ENCODE data around the gene TMEM203. TPM values are rescaled to one million over a fixed set of nuclear protein-coding genes. Genes with fewer than 3 reads are reported as not detected.
A peak's percentile ranks its signal among the peaks of the same experiment; 100 is the strongest.

TMEM203 gene
- total and polyA plus RNA-seq, 2 of the 13 experiments (the other 11 are each of a cell fraction or from before 2014, with no cell fraction given), result 23.4 to 36.7 TPM

DNA sequence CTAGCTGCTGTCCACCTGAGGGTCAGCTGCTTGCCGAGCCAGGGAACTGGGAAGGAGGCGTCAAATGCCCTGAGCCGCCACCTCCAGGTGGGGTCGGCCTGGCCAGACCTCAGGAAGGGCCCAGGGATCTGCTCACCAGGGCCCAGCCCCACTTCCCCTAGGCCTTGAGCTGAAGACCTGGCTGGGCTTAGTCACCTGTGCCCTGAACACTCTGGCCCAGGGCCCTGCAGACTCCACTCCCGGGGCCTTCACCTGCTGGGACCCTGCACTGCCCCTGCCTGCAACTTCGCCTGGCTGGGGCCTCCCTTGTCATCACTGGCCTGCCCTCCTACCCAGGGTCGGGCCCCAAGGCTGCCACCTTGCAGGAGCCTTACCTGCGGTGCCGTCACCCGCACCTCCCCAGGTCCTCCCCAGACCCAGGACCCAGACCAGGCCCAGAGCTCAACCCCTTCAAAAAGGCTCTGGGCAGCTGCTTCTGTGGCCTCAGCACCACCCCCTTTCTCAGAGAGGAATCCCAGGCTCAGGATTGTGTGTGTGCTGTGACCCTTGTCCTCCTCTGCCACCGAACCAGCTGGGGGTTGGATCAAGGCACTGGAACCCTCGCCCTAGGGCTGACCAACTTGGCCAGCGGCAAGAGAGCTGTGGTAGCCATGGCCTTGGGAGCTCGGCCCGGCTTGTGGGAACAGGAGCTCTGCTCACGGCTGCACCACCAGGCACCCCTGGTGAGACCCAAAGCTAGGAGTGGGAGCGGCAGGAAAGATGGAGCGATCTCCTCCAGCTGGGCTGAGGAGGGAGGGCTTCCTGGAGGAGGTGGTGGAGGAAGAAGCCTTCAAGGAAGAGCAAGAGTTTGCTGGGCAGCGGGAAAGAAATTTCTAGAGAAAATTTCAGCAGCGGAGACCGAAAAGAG lies 48.5 kb upstream of the TMEM203 start (continued):
- TF ChIP-seq EEA1 (CRISPR knock-in tag; IDR thresholded peaks at IDR 0.05; ENCODE audit: borderline replicate concordance) (0 out of 2 replicates have a peak, but pooled peaks have one; percentile 20), ZNF121 (CRISPR knock-in tag; IDR thresholded peaks at IDR 0.05) (peak; percentile 68), HDAC1 (CRISPR knock-in tag; IDR thresholded peaks at IDR 0.05) (no peak; the same call in 1 of the 2 replicates), ZFX (CRISPR knock-in tag; IDR thresholded peaks at IDR 0.05; ENCODE audit: low read depth) (peak; percentile 78), HDAC6 (IDR thresholded peaks at IDR 0.05; ENCODE audit: low read depth, low read length) (no peak), PTBP1 (IDR thresholded peaks at IDR 0.05; ENCODE audit: low read depth, low read length, poor library complexity, severe bottlenecking) (no peak), HNF4A (CRISPR knock-in tag; IDR thresholded peaks at IDR 0.05) (peak; percentile 57), ZNF326 (CRISPR knock-in tag; IDR thresholded peaks at IDR 0.05; ENCODE audit: borderline replicate concordance) (no peak), YEATS2 (CRISPR knock-in tag; IDR thresholded peaks at IDR 0.05; ENCODE audit: borderline replicate concordance) (peak; percentile 40; the same call in 1 of the 2 replicates), EHMT2 (IDR thresholded peaks at IDR 0.05; ENCODE audit: borderline replicate concordance, low read depth, low read length) (no peak), PAWR (CRISPR knock-in tag; IDR thresholded peaks at IDR 0.05; ENCODE audit: borderline replicate concordance) (0 out of 2 replicates have a peak, but pooled peaks have one; percentile 68), ETV5 (CRISPR knock-in tag; IDR thresholded peaks at IDR 0.05; ENCODE audit: borderline replicate concordance) (no peak), SOX6 (IDR thresholded peaks at IDR 0.05) (no peak), SOX6 (CRISPR knock-in tag; IDR thresholded peaks at IDR 0.05) (peak; percentile 41), HOXA9 (CRISPR knock-in tag; IDR thresholded peaks at IDR 0.05; ENCODE audit: borderline replicate concordance) (no peak), ZNF564 (CRISPR knock-in tag; IDR thresholded peaks at IDR 0.05) (peak; percentile 40; the same call in 1 of the 2 replicates), HMG20A (CRISPR knock-in tag; IDR thresholded peaks at IDR 0.05; ENCODE audit: borderline replicate concordance) (no peak), ZNF83 (CRISPR knock-in tag; IDR thresholded peaks at IDR 0.05; ENCODE audit: borderline replicate concordance) (0 out of 2 replicates have a peak, but pooled peaks have one; percentile 44), ZNF205 (CRISPR knock-in tag; IDR thresholded peaks at IDR 0.05) (no peak), ATRX (CRISPR knock-in tag; IDR thresholded peaks at IDR 0.05; ENCODE audit: borderline replicate concordance) (no peak), FOXM1 (CRISPR knock-in tag; IDR thresholded peaks at IDR 0.05) (no peak)
- TF ChIP-seq, protein P1, sequence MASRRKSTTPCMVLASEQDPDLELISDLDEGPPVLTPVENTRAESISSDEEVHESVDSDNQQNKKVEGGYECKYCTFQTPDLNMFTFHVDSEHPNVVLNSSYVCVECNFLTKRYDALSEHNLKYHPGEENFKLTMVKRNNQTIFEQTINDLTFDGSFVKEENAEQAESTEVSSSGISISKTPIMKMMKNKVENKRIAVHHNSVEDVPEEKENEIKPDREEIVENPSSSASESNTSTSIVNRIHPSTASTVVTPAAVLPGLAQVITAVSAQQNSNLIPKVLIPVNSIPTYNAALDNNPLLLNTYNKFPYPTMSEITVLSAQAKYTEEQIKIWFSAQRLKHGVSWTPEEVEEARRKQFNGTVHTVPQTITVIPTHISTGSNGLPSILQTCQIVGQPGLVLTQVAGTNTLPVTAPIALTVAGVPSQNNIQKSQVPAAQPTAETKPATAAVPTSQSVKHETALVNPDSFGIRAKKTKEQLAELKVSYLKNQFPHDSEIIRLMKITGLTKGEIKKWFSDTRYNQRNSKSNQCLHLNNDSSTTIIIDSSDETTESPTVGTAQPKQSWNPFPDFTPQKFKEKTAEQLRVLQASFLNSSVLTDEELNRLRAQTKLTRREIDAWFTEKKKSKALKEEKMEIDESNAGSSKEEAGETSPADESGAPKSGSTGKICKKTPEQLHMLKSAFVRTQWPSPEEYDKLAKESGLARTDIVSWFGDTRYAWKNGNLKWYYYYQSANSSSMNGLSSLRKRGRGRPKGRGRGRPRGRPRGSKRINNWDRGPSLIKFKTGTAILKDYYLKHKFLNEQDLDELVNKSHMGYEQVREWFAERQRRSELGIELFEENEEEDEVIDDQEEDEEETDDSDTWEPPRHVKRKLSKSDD (CRISPR knock-in tag; IDR thresholded peaks at IDR 0.05; ENCODE audit: low read depth), result no peak
- TF ChIP-seq, protein P2, sequence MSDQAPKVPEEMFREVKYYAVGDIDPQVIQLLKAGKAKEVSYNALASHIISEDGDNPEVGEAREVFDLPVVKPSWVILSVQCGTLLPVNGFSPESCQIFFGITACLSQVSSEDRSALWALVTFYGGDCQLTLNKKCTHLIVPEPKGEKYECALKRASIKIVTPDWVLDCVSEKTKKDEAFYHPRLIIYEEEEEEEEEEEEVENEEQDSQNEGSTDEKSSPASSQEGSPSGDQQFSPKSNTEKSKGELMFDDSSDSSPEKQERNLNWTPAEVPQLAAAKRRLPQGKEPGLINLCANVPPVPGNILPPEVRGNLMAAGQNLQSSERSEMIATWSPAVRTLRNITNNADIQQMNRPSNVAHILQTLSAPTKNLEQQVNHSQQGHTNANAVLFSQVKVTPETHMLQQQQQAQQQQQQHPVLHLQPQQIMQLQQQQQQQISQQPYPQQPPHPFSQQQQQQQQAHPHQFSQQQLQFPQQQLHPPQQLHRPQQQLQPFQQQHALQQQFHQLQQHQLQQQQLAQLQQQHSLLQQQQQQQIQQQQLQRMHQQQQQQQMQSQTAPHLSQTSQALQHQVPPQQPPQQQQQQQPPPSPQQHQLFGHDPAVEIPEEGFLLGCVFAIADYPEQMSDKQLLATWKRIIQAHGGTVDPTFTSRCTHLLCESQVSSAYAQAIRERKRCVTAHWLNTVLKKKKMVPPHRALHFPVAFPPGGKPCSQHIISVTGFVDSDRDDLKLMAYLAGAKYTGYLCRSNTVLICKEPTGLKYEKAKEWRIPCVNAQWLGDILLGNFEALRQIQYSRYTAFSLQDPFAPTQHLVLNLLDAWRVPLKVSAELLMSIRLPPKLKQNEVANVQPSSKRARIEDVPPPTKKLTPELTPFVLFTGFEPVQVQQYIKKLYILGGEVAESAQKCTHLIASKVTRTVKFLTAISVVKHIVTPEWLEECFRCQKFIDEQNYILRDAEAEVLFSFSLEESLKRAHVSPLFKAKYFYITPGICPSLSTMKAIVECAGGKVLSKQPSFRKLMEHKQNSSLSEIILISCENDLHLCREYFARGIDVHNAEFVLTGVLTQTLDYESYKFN (CRISPR knock-in tag; conservative IDR thresholded peaks at IDR 0.05), result 0 out of 2 replicates have a peak, but pooled peaks have one; percentile 30
